DMS114 treated with DMSO at 0.1 percent for 48 hours (cell line): Measurements from ENCODE around the gene BMP6.

Source experiments
- DNase-seq: peaks from one replicate; lab custom pipeline; 2025; ENCODE audit not compliant: unreplicated experiment; lab: John Stamatoyannopoulos, UW

The BMP6 gene

DNA sequence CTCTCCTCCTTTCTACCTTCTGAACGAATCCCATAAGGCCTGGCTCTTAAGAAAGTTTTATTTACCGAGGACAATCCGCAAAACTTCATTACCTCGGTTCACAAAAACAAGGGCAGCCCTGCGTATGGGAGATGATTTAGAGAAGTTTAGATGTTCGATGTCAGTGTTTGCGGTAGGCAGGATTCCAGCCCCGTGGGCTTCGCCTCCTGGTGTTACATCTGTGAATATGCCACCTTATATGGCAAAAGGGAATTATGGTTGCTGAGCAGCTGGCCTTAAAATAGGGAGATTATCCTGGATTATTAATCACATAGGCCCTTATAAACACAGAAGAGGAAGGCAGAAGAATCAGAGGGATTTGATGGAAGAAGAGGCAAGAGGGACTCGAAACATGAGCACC lies 21.1 kb downstream of the BMP6 start:
- DNase-seq: no peak

DNA sequence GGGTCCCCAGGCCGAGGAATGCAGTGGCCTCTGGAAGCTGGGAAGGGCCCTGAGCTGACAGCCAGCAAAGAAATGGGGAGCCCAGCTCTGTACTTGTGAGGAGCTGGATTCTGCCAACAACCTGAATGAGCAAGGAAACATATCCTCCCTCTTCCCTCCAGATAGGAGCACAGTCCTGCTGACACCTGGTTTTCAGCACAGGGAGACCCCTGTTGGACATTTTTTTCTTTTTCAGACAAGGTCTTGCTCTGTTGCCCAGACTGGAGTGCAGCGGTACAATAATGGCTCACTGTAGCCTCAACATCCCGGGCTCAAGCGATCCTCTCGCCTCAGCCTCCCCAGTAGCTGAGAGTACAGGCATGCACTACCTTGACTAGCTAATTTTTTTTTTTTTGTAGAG lies 21.5 kb downstream of the BMP6 start:
- DNase-seq: no peak

DNA sequence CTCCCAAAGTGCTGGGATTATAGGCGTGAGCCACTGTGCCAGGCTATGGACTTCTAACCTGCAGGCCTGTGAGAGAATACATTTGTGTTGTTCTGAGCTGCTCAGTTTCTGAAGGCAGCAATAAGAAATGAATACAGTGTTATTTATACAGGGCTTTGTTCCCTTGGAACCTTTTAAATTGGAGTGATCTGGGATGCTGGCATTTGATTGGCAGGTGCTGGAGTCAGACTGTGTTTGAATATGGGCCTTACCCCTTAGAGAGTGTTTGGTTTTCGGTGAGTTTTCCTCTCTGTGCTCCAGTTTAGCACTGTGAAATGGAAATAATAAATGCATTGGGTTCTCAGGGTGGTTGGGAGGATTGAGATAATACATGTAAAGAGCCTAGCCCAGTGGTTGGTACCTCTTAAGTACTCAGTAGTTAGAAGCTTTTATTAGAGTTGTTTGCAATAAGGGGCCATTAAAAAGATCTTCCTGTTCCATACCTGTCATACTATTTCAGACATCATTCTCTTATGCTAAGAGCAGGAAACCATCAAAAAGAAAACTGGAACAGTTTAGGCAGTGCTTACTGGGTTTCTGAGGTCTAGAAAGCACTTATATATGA lies 22.1 kb downstream of the BMP6 start:
- DNase-seq: no peak

DNA sequence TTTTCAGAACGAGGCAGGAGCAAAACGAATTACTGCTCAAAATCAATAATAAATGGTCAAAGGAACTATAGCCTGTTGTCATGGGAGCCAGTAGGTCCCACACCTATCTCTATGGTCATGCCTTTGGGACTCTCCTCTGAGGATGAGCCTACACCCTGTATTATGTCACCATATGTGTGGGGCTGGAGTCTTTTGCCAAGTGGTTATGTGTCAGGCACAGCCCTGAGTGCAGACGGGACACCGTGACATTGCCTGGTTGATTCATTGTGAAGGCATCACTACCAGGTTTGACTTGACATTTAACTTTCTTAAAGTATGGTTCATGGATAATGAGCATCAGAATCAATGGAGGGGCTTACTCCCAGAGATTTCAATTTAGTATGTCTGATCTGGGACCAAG lies 23.6 kb downstream of the BMP6 start:
- no peak for DNase-seq

DNA sequence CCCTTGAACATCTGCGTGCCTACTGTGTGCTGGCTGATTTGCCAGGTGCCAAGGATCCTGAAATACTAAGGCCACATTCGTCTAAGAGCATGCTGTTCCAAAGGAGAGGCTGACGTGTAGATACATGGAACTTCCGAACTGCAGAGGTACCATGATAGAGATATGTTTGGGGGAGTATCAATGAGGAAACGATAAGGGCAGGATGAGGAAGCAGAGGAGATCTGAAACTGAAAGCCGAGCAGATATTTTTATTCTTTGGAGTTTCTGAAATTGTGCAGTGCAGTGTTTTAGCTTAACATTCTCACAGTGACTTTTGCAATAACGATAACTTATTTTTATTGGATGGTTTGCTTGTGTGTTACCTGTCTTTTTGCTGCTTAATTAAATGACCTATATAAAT lies 24.3 kb downstream of the BMP6 start:
- no peak for DNase-seq

DNA sequence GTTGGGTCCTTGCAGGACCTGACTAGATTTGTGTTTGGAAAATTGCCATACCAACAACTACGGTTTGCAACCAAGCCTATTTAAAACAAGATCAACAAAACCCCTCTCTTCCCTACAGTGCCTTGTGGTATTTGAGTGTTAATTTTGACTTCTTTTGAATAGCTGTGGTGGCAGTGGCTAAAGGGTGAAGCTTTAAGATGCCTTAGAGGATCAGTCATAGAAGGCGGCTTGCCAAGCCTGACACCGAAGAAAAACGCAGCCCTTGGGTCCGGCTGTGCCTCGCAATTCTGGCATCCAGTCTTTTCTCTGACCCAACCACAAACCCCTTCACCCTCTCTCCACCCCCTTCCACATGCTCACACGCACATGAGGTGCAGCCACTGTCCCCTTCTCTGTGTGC lies 32.6 kb downstream of the BMP6 start:
- DNase-seq: no peak

DNA sequence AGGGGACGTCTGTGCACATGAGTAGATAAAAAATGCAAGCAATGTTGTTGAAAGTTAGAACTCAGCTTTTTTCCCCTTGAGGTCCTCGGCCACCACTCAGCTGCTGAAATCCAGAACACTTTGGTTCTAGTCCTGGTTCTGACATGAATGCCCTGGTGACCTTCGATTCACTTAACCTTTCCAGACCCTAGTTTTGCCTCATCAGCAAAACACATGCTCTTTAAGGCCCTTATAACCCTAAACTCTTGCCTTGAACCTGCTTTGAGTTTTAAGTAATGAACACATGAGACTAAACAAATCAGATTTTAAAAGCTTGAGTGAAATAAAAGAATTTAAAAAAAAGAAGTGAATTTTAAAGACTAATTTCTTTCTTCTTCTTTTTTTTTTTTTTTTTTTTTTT lies 33.4 kb downstream of the BMP6 start:
- no peak for DNase-seq

DNA sequence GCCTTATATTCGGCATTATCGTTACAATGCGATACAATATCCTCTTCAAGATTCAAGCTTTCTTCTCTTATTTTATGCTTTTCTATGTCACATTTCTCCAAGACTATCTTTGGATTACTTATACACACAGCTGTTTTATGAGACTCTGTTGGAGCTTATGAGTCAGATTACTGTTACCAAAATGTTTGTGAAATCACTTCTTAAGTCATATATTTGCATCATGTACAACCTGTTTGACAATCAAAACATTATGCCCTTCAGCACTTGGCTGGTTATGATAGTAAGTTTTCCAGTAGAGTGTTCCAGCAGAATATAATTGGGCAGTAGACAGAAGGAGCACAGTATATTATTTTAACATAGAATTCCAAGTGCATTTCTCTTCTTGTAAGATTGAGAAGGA lies 35.2 kb downstream of the BMP6 start:
- DNase-seq: no peak

DNA sequence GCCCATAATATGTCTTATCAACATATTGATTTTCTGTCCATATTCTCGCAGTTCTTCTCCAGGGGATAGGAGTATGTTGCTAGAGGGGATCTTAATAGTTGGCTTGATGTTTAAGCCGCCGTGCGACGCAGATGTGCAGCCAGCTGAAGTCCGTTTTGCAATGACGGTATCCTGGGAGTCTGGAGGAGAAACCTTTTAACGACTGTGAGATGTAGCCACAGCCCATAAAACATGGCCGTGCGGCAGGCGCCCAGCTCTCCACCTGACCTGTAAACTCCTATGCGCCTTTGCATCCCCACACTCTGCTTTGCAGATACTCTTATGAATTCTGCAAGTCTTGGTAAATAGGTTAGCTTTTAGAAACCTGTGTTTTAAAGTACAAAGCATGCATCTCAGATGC lies 36.9 kb downstream of the BMP6 start:
- no peak for DNase-seq

DNA sequence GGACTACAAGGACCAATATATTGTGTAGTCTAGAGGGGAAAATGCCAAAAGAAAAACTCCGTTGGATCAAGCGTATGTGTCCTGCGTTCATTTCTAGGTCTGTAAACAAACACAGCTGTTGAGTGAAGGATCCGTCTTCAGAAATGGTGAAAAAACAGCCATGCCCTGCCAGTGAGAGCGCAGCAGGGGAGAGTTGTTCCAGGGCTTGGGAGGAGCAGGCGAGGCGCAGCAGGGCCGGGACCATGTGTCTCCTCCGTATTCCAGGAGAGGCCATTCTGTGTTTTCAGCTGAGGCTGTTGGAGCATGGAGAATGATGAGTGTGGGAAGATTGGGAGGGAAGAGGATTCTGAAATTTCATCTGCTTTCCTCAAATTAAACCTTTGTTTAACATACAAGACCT lies 38.0 kb downstream of the BMP6 start:
- no peak for DNase-seq

DNA sequence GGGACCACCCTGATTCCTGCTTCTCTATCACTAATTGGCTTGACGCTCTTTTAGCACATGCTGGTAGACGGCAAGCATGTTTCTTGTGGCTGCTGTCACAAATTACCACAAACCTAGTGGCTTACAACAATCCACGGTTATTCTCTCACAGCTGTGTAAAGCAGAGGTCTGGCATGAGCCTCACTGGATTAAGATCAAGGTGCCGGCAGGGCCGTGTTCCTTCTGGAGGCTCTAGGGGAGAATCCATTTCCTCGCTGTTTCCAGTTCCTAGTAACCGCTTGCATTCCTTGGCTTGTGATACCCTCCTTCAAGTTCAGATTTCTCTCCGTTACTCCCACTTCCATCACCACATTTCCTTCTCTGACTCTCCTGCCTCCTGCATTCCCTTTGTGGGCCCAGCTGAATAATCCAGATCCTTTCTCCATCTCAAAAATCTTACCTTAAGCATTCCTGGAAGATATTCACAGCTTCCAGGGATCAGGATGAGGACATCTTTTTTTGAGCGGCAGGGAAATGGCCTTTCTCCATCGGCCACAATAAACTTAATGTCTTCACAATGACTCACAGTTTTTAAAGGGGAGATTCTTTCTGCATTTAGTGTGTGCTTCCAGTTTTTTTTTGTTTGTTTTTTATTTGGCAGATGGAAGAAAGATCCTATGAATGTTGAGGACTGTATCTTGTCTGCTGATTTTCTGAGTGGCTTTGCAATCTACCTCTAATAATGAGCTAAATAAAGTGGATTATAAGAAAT lies 39.9 kb downstream of the BMP6 start:
- no peak for DNase-seq

DNA sequence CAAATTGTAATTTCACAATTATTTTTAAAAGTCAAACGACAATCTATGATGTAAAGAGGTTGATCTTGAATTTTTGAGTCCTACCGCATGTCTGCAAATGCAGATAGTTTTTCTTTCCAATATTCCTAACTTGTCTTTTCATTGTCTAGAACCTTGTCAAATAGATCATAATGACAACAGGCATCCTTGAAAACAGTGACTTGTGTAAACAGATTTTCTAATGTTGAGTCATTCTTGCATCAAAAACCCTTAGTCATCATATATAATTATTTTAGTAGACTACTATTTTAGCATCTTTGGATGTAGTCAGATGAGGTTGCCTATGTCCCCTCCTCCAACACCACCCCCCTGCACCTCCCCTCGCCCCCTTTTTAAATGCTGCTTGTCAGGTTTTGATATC lies 43.8 kb downstream of the BMP6 start:
- no peak for DNase-seq

DNA sequence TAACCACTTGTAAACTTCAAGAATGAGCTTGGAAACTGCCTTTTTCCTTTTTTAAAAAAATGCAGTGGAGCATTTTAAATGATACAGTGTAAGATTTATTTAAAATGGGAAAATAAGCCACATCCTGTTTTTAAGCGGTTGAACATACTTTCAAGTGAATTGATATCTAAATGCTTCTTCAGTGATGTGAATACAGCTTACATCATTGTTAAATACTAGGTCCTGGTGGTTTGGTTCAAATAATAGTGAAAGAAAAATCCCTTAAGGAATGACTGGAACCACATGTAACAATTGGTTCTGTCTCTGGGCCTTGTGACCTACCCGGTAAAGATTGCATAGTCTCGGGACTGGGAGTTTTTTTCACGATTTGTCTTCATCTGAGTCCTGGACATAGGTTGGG lies 44.2 kb downstream of the BMP6 start:
- DNase-seq: no peak

DNA sequence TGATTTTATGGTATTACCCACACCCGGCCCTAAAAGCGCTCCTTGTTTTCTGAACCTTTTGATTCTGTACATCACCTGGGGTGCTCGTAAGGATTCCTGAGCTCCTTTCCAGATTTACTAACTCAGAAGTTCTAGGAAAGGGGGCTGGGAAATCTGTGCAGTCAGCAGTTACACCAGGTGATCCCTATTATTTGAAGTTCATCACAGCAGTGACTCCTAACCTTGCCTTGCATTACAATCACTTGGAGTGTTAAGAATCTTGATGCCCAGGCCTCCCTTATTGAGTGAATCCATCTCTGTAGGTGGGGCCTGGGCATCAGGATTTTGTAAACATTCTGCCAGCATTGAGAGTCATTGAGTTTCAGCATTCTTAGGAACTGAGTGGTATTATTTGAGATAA lies 44.7 kb downstream of the BMP6 start:
- DNase-seq: no peak

DNA sequence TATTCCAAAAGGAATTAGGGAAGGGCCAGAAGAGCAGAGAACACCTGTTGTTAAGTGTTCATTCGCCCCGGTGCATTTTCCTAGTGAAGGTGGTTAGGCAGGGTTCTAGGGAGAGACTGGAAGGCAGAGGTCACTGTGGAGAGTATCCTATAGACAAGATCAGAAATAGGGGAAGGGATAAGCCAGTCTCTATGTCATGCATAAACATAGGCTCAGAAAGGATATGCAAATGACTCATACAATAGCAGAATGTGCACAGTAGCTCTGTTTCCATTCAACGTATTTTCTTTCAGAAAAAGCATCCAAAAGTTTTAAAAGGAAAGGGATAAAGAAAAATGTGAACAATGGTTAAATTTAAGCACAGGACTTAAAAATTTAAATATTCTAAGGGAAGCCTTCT lies 47.4 kb downstream of the BMP6 start:
- no peak for DNase-seq

DNA sequence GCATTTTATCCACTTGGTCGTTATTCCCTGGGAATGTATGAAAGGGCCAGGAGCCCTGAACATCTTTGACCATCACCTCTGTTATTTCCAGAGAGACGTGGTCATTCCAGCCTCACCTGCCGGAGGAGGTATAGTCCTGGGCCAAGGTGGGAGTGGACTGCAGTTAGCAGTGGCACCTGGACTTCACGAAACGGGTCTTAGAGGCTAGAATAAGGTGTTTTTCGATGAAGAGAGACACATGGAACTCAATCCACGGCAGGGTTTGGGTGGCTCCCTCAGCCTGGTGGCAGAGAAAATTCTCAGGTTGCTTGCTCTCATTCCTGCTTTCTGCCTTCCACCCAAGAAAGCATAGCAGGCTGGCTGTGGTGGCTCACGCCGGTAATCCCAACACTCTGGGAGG lies 48.0 kb downstream of the BMP6 start:
- DNase-seq: no peak

DNA sequence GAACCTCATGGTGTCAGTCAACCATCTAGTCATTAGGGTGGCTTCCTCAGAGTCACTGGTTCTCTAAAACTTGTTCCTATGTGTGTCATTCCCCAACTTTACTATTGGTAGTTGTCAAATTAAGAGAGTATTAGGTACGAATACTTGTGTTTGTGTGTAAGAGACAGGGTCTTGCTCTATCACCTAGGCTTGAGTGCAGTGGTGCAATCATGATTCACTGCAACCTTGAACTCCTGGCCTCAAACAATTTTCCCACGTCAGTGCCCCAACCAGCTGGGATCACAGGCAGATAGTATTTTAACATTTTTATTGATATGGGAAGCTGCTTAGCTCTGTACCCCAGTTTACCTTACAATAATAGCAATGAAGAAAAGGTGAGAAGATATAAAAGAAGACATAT lies 50.6 kb downstream of the BMP6 start:
- DNase-seq: no peak

DNA sequence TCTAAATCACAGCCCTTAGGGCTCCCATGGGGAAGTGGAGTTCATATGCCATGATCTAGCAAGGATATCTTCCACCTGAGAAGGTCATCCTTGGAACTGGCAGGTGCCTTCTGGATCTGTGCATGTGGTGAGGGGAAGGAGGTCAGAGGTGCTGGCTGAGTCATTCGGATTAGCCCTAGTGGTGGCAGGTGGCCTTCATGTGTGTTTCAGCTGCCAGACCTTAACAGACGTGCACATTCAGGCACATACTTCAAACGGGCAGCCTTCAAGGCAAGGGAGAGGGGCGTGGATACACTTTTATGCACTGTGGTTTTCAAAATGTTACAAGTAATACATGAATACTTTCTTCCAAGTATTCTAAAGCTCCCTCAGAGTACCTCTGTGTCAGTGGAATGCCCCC lies 51.2 kb downstream of the BMP6 start:
- DNase-seq: no peak

DNA sequence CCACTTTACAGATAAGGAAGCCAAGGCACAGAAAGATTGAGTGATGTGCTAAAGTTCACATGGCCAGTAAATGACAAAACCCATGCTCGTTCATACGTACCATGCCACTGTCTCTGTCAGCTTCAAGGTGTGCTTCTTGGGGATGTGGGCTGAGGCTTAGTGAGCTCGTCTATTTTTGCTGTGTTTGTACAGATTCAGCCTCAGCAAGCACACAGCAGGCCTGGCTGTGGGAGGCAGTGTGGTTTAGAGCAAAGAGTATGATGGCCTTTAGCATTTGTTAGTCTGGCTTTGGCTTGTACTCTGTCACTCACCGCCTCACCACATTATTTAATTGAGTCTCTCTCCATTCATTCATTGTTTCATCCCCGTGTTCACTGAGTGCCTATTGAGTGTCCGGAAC lies 55.3 kb downstream of the BMP6 start:
- DNase-seq: no peak

DNA sequence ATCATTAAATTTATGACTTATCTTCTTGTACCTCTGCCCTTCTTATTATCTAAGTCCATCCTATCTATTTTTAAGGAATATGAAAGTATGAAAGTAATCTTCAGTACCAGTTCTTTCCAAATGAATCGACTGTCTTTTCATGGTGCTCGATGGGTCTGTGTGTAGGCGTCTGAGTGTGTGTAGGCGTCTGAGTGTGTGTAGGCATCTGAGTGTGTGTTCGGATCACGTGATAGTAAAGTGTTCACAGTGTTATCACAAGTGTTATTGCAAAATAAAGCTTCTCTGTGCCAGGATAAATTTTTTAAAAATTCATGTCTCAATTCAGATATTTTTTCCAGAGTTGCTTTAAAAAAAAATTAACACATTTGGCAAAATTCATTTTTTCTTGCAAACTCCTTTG lies 58.3 kb downstream of the BMP6 start:
- no peak for DNase-seq

DNA sequence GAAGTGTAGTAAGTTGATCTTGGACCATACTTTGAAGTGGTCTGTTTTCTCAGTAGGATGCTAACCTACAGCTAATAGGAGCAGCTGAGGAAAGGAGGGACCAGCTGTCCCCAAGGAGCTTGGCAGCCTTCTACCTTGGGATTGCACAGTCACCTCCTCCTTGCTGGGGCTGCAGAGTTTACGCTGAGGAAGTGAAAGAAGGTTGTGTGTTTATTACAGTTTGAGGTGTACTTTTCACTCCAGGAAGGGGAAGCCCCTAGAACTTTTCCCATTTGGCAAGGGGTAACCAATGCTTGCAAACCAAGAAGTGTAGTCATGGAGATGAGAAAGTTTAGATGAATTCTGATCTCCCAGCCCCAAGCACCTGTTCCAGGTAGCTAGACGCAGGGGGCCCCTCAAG lies 58.8 kb downstream of the BMP6 start:
- DNase-seq: no peak

DNA sequence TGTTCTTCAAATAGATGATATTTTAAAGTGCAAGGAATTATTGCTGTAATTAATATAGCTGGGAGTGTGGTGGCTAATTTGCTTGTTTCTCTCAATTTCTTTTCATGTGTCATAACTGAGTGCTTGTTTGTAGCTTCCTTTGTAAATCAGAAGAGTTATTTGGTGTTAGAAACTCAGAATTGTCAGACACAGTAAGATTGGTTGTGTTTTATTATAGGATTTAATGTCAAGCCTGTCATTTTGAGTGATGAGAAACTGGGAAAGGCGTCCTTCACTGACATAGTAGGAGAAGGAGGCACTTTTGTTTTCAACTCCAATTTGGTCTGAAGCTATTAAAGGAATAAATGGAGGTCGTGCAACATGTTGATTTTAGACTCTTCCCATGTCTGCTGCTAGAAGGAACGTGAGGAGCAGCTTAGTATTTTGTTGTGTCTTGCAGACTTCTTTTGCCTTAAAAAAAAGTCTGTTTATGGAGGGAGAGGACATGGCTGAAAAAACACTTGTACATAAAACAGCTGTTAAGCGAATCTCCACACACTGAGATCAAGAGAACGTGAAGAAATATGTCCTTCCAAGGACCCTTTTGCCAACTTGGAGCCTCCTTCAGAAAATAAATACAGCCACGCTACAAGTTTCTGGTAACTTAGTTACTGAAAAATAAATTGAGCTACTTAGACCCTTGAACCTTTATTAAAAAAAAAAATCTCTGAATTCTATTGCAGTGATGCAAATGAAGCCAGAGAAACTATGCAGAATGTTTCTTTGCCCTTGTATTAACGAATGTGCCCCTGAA lies 59.5 kb downstream of the BMP6 start:
- DNase-seq: no peak
